Stomach (tissue), 9 donors: ENCODE measurements around the gene GPR171. TPM values are rescaled to one million over a fixed set of nuclear protein-coding genes. Genes with fewer than 3 reads are reported as not detected.
"Not testable (repeated sequence)": the region's sequence is repeated elsewhere in the genome, so short reads cannot be mapped to it uniquely, and the experiment has no call there.

Experiments used
- DNase-seq, 2 donors: peaks; one replicate each; pipeline versions ENCODE4 v3.0.0 to v3.0.0-alpha.2; 2013 to 2019
- H3K27ac ChIP-seq, 5 donors: fragments of 200-600 bp in 4 of 5; sonication (generic) in 4 of 5; one replicate each; pipeline ENCODE4 v1.5.1; 2013 to 2019; ENCODE audit warnings: mild to moderate bottlenecking in 1 of 5, moderate library complexity in 1 of 5
- H3K27me3 ChIP-seq, 3 donors: fragments of 200-600 bp; sonication (generic); one replicate each; pipeline ENCODE4 v1.5.1; 2017 to 2019; ENCODE audit warnings: mixed run types in 1 of 3
- H3K36me3 ChIP-seq, 4 donors: fragments of 200-600 bp; sonication (generic); 1 replicate in 3 of 4; 2 replicates in 1 of 4; pipeline ENCODE4 v1.5.1; 2016 to 2019
- H3K4me1 ChIP-seq, 4 donors: fragments of 200-600 bp; sonication (generic); one replicate each; pipeline ENCODE4 v1.5.1; 2016 to 2019
- H3K4me3 ChIP-seq, 4 donors: fragments of 200-600 bp; sonication (generic) in 3 of 4; one replicate each; pipeline ENCODE4 v1.5.1; 2016 to 2019; ENCODE audit warnings: mild to moderate bottlenecking in 1 of 4
- H3K9me3 ChIP-seq, 4 donors: fragments of 200-600 bp; sonication (generic); one replicate each; pipeline ENCODE4 v1.5.1; 2016 to 2019
- CTCF ChIP-seq, 7 experiments: fragments of 450-650 bp in 4 of 7; fragments of 200-600 bp in 3 of 7; sonication (generic) in 3 of 7; IDR thresholded peaks; one replicate each; pipeline ENCODE4 v1.5.1; 2016 to 2019; ENCODE audit warnings: antibody characterized with exemption in 7 of 7, control low read depth in 2 of 7, mild to moderate bottlenecking in 1 of 7
- EP300 ChIP-seq: sonication (generic); formaldehyde crosslinking; IDR thresholded peaks from one replicate; pipeline ENCODE4 v1.6.1; 2017; ENCODE audit warnings: antibody characterized with exemption
- POLR2A ChIP-seq, 4 donors: fragments of 450-650 bp; IDR thresholded peaks; one replicate each; pipeline ENCODE4 v1.6.1; 2016; ENCODE audit warnings: antibody characterized with exemption in 4 of 4, control low read depth in 2 of 4, mild to moderate bottlenecking in 1 of 4, moderate library complexity in 1 of 4
- POLR2AphosphoS5 ChIP-seq, 3 donors: sonication (generic); formaldehyde crosslinking; IDR thresholded peaks; one replicate each; pipeline ENCODE4 v1.6.1; 2016; ENCODE audit warnings: antibody characterized with exemption in 3 of 3
- WGBS, 5 donors: extraction: QIAGEN DNeasy Blood & Tissue Kit in 3 of 5; methylation state at CpG; one replicate each; pipeline versions ENCODE4 v1.1.5 to v1.1.7; 2013 to 2018; 5-methylcytosine and 5-hydroxymethylcytosine counted together
- intact Hi-C: fragments of 100-400 bp; cut with DNase I; formaldehyde crosslinking; loops from one replicate; pipeline ENCODE4 v1.15.1; 2023; ENCODE audit warnings: low total_unique reads
- polyA plus RNA-seq, 3 donors: library from polyadenylated mRNA; stranded (reverse); fragments of 200-250 nt; gene quantifications; one replicate each; pipeline ENCODE4 v1.2.3, GENCODE V29; 2013
- total RNA-seq, 5 donors: library from RNA; depleted of rRNA; stranded (reverse); fragments of >200 nt; gene quantifications; one replicate each; pipeline versions ENCODE4 v1.1.0 to v1.2.3, GENCODE V29; 2014 to 2016
- donor health status: healthy with polysubstance abuse.
- donor health status: Bipolar disorder and iron deficiency.
- donor health status: healthy.

GPR171 gene
- total and polyA plus RNA-seq, 8 donors, result 0.44 to 37.5 (median 1.4) TPM; not detected in 1

- 94 to 98% (median 97%) methylated on average over 2 of the region's 2 CpGs for WGBS, 5 donors
- no peak overlapping the region for H3K4me3 ChIP-seq
- DNase-seq, result no peak
- no peak overlapping the region for H3K27ac ChIP-seq
- H3K36me3 ChIP-seq, result no peaks in the 10 kb centered on the region
- TF ChIP-seq POLR2A (IDR thresholded peaks at IDR 0.05) (no peak), CTCF (IDR thresholded peaks at IDR 0.05) (no peak), POLR2AphosphoS5 (IDR thresholded peaks at IDR 0.05) (no peak), EP300 (no peak)
- intact Hi-C loops, result no loop called here
- H3K27me3 ChIP-seq, result no peaks in the 10 kb centered on the region
- H3K9me3 ChIP-seq, result no peaks in the 10 kb centered on the region
- peaks cover 0 to 4% (median 0%) of the 10 kb centered on the region in 4 donors for H3K4me1 ChIP-seq
These were observed 27.1 kb downstream of the GPR171 start for GRCh38 chr3:151175952-151176351.

GRCh38 chr3:151174351-151174750 is 28.7 kb downstream of the GPR171 start:
- intact Hi-C loops, result loop anchor here (5.0 kb wide), 1 partner anchor 113 kb away; no protein-coding TSS in a partner anchor
- Histone ChIP-seq H3K9me3 (no peaks in the 10 kb centered on the region), H3K4me1 (peaks cover 0 to 20% (median 0%) of the 10 kb centered on the region in 4 donors), H3K4me3 (no peak overlapping the region), H3K27ac (no peak overlapping the region), H3K27me3 (no peaks in the 10 kb centered on the region), H3K36me3 (no peaks in the 10 kb centered on the region)
- no peak for DNase-seq
- TF ChIP-seq EP300, result no peak
- TF ChIP-seq POLR2AphosphoS5 (IDR thresholded peaks at IDR 0.05), result no peak
- no peak for TF ChIP-seq CTCF (IDR thresholded peaks at IDR 0.05)
- no peak for TF ChIP-seq POLR2A (IDR thresholded peaks at IDR 0.05)
- WGBS, 5 donors, result 45 to 52% (median 52%) methylated on average over 2 of the region's 2 CpGs

- no peaks in the 10 kb centered on the region for H3K9me3 ChIP-seq
- H3K4me1 ChIP-seq, result peaks cover 0 to 27% (median 4%) of the 10 kb centered on the region in 4 donors
- H3K4me3 ChIP-seq, result no peak overlapping the region
- 30 to 53% (median 47%) methylated on average over 5 of the region's 5 CpGs for WGBS, 5 donors
- peak in 1 of 2 donors; percentile 51 for DNase-seq
- intact Hi-C loops, result loop anchor here (5.0 kb wide), 1 partner anchor 116 kb away; no protein-coding TSS in a partner anchor
- peak overlapping the region in 4 of 5 donors; percentile 31 to 64 (median 42) for H3K27ac ChIP-seq
- no peaks in the 10 kb centered on the region for H3K36me3 ChIP-seq
- TF ChIP-seq POLR2AphosphoS5 (IDR thresholded peaks at IDR 0.05), result no peak
- no peak for TF ChIP-seq POLR2A (IDR thresholded peaks at IDR 0.05)
- TF ChIP-seq EP300, result no peak
- no peak for TF ChIP-seq CTCF (IDR thresholded peaks at IDR 0.05)
- no peaks in the 10 kb centered on the region for H3K27me3 ChIP-seq
These were observed 31.8 kb downstream of the GPR171 start for GRCh38 chr3:151171145-151171757.

- intact Hi-C loops, result loop anchor here (5.0 kb wide), 1 partner anchor 117 kb away; no protein-coding TSS in a partner anchor
- not testable (repeated sequence) for H3K4me3 ChIP-seq, DNase-seq, H3K27me3 ChIP-seq, H3K9me3 ChIP-seq, H3K36me3 ChIP-seq
- Histone ChIP-seq H3K4me1 (peaks cover 0 to 27% (median 4%) of the 10 kb centered on the region in 4 donors), H3K27ac (peak overlapping the region in 4 of 5 donors; percentile 31 to 64 (median 42))
- 61 to 76% (median 73%) methylated on average over 9 of the region's 9 CpGs for WGBS, 5 donors
These were observed 32.9 kb downstream of the GPR171 start for GRCh38 chr3:151169948-151170679.
